GM19438 (cell line): ENCODE results near the gene MRPL54.
A peak's percentile ranks its signal among the peaks of the same experiment; 100 is the strongest.

ENCODE experiments used
- ATAC-seq: cut with Tn5 transposase; IDR thresholded peaks from one replicate; pipeline ENCODE4 v1.9.1; 2021; ENCODE audit warnings: low read depth; ENCODE audit not compliant: unreplicated experiment

The MRPL54 gene

DNA sequence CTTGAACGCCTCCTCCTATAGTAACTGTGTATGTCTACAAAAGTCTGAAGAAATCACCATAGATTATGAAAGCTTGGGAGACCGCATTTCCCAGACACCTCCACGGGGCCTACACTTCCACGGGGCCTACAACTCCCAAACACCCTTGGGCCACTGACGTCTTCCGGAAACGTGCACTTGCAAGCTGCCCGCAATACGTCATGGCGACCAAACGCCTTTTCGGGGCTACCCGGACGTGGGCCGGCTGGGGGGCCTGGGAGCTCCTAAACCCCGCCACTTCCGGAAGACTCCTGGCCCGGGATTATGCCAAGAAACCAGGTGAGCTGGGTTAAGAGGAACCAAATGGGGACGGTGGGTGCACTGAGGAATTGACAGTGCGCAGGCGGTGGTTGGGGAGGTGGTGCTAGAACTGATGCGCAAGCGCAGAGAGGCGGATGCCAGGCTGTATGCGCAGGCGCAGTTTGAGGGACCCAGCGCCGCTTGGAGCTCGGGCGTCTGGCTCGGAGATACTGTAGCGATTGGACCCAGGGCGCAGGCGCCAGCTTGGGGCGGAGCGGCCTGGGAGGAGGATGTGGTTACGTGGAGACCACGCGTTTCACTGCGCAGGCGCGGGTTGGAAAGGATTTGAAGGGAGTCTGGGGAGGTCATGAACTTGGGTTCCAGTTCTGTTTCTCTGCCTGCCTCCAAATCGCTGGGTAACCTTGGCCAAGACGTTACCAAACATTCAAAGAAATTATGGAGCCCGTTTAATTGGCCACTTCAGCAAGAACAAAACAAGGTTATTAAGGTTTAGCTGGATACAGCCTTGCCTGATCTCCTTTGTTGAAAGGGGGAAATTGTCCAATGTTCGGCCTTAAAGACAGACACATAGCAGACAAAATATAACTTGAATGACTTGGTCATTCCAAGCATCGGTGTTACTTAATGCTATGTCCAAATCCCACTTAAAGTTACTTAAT lies at the start of gene MRPL54:
TSS of gene MRPL54 (plus strand) at position 182 of the 959 bp plus-strand sequence. CDS start at position 201, 19 bp downstream.
- ATAC-seq = peak; percentile 65

DNA sequence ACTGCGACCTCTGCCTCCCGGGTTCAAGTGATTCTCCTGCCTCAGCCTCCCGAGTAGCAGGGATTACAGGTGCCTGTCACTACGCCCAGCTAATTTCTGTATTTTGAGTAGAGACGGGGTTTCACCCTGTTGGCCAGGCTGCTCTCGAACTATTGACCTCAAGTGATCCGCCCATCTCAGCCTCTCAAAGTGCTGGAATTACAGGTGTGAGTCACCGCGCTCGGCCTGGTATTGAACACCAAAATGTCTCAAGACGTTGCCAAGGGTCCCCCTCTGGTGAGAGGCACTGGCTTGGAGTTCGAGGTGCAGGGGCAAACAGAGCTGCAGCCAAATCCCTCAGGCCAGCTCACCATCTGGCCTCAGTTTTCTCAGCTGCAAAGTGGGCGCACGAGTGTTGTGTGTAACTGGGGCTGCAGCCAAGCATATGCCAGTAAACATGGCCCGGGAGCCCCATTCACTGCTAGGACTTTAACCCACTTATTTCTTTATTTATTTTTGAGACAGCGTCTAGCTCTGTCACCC lies 46.3 kb upstream of the MRPL54 start:
- no peak for ATAC-seq

DNA sequence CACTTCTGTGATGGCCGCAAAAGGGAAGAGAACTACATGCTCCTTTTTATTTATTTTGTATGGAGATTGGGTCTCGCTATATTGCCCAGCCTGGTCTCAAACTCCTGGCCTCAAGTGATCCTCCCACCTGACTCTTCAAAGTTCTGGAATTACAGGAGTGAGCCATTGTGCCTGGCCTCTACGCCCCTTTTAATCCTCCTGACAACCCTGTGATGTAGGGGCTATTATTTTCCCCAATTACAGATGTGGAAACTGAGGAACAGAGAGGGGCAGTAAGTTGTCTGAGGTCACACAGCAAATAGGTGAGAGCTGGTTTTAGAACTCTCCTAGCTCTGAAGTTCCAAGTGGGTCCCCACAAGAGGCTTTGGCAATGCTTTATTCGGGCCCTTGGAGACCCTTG lies 42.6 kb upstream of the MRPL54 start:
- ATAC-seq = no peak

DNA sequence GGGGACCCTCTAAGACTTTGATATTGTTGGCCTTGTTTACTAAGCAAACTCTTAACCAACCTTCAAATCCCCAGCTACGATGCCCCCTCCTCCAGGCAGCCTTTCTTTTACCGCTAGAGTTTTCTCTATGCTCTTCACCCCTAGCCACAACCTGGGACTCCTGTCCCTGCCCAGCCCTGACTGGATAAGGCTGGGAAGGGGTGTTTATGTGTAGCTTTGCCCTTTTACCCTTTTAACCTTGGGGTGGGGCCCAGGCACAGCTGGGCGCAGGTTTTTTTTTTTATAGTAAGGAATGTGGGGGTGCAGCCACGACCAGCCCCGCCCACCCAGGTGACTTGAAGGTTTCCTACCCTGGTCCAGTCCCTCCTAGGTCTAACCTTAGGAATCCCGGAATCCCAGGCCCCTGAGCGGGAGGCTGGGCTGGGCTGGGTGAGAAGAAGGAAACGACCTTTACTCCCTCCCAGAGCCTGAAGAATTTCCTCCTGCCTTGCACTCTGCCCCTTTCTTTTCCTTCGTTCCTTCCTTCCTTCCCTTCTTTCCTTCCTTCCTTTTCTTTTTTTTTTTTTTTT lies 42.0 kb upstream of the MRPL54 start:
- ATAC-seq = no peak

DNA sequence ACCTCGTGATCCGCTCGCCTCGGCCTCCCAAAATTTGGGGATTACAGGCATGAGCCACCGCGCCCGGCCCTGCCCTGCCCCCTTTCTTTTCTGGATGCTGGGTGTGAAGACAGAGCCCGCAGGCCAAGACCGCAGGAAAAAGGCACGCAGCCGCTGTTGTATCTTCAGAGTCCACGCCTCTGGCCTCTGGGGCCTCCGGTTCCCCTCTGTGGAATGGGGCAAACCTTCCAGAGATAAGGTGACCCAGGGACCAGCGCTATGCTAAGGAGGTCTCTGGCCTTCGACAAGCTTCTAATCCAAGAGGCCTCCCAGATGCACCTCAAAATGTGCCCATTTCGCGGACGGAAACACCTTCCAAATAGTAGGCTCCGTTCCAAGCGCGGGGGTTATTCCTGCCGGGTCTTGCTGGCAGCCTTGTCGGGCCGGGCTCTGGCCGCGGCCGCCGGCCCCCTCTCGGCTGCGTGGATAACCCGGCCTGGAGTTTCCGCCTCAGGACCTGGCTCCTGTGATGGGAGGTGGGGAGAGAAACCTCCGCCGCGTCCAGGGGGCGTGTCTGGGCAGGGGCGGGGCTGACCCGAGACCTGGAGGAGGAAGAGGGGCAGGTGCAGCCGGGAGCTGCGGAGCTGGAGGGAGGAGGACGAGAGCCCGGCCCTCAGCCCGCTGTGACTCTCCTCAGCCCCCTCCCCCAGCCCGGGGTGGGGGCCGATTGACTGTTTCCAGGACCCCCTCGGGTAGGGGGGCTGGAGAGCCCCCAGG lies 41.2 kb upstream of the MRPL54 start:
- no peak for ATAC-seq

DNA sequence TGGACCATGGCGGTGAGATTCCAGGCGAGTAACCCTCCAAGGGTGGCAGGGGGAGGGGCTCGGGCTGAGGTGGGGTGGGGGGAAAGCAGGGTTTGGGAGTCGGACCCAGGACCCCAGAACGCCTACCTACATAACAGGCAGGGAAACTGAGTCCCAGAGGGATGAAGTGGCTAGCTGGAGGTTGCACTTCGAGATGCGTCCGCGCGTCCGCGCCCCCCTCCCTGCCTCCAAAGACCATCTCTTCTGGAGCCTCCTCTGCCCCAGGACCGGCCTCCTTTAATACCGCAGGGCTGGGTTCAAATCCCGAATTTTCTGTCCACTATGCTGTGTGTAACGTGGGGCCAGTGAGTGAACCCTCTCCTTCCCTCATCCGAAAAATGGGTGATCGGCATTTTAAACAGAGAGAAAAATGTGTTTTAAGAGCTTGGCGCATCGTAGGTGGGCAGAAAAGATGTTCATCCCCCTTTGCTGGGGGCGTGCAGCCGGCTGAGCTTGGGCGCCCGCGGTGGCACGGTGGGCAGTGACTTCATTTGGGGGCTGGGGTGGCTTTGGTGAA lies 40.5 kb upstream of the MRPL54 start:
- ATAC-seq = no peak

DNA sequence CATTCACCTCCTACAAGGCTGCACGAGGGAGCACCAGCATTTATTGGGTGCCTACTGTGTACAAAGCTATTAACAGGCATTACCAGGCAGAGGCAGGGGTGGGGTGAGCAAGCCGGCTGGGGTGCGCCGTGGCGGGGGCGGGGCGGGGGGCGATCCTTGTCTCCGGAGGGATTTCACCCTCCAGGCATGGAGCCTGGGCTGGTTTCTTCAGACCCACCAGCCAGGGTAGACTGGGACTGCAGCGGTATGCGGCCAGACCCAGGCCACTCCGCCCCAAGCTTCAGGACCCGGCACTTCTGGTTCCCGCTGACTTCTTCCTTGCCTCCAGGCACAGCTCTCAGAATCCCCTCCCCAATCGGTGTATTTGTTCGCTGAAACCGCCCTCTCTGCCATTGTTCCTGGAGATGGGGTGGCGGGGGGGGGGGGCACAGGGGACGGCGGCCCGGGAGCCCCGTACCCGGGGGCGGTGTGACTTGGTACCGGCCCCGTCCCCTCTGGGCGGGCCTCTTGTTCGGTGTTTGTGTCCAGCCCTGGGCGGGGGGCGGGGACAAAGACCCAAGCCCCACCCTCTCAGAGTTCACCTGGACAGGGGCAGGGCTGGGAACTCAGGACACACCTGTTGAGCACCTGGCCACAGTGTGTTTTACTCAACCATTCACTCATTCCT lies 39.9 kb upstream of the MRPL54 start:
- no peak for ATAC-seq

DNA sequence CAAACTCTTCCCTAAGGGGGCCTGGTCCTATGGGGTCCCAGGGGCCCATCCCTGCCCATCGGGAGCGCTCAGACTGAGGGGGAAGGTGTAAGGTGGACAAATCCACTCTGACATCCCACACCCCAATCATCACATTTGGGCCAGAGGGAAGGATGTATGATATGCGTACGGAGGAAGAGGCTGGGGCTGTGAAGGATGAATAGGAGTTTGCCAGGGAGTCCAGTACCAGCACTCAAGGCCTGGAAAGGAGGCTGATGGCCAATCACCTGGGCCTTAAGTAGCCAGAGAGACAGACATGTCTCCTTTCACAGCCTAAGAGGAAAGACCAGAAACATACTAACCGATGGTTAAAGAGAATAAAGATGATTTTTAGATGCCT lies 39.4 kb upstream of the MRPL54 start:
- ATAC-seq = no peak

DNA sequence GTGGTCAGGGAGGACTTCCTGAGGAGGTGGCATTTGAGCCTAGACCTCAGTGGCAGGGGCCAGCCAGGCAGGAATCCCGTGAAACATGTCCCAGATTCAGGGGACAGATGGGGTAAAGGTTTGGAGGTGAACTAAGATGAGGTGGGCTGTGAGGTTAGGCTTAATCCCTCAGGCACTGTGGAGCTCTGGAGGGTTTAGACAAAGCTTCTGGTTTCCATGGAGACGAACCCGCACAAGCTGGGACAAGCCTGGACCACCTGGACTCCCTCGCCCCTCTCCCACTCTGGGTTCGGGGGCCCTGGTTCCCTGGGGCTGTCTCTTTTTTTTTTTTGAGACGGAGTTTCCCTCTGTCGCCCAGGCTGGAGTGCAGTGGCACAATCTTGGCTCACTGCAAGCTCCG lies 38.6 kb upstream of the MRPL54 start:
- ATAC-seq = no peak

DNA sequence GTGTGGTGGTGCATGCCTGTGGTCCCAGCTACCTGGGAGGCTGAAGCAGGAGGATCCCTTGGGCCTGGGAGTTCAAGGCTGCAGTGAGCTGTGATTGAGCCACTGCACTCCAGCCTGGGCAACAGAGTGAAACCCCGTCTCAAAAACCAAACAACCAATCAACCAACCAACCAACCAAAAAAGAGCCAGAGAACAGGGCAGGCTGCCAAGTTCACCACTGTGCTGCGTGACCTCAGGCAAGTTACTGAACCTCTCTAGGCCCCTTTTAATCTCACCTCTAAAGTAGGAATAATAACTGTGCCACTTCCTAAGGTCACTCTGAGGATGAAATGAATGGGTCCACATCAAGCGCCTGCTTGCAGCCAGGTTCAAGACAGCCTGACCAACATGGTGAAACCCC lies 37.4 kb upstream of the MRPL54 start:
- ATAC-seq = no peak

DNA sequence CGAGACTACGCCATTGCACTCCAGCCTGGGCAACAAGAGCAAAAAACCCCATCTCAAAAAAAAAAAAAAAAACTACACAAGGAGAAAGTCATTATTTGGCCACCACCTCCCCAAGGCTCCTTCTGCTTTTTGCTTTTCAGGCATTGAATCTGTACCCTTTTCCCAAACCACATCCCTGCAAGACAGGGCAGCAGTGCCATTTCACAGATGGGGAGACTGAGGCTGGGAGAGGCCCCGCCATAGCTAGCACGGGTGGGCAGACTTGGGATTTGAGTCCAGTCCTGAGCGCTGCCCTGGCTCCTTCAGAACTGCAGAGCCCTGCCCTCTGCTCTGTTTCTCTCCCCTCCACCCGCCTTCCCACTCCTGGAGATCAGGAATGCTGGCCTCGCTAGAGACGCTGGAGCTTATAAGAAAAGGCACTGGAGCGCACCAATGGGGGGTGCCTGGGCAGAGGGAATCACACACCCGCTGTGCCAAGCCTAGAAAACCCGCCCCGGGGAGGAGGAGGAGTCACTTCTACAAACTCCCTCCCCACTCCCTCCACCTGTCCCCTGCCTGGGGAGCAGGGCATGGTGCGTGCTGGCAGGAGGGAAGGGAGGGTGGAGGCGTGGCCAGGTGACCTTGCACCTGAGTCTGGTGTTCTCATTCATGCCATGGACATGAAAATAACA lies 36.7 kb upstream of the MRPL54 start:
- no peak for ATAC-seq

DNA sequence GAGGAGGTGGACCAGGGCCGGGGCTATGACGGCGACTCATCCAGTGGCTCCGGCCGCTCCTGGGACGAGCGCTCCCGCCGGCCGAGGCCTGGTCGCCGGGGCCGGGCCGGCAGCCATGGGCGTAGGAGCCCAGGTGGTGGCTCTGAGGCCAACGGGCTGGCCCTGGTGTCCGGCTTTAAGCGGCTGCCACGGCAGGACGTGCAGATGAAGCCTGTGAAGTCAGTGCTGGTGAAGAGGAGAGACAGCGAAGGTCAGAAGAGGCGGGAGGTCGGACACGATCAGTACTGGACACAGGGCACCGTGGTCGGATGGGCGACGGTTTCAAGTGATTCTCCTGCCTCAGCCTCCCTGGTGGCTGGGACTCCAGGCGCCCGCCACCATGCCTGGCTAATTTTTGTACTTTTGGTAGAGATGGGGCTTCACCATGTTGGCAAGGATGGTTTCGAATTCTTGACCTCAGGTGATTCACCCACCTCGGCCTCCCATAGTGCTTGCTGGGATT lies 32.0 kb upstream of the MRPL54 start:
- ATAC-seq = no peak

DNA sequence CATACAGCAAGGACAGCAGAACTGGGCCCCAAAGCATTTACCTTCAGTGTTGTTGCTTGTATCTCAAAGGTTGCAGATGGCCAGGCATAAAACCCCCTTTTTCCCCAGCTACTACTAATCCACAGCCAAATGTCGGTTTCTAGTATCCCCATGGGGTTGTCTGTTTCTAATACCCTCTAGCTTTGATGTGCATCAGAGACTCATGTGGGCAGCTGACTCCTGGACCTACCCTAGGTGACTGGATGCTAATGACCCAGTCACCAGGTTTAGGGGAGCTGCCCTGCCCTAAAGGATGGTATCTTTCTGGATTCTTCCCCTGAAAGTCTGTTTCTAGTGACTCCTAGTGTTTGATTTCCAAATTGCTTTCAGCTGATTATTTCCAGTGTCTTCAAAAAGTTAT lies 30.4 kb upstream of the MRPL54 start:
- no peak for ATAC-seq

DNA sequence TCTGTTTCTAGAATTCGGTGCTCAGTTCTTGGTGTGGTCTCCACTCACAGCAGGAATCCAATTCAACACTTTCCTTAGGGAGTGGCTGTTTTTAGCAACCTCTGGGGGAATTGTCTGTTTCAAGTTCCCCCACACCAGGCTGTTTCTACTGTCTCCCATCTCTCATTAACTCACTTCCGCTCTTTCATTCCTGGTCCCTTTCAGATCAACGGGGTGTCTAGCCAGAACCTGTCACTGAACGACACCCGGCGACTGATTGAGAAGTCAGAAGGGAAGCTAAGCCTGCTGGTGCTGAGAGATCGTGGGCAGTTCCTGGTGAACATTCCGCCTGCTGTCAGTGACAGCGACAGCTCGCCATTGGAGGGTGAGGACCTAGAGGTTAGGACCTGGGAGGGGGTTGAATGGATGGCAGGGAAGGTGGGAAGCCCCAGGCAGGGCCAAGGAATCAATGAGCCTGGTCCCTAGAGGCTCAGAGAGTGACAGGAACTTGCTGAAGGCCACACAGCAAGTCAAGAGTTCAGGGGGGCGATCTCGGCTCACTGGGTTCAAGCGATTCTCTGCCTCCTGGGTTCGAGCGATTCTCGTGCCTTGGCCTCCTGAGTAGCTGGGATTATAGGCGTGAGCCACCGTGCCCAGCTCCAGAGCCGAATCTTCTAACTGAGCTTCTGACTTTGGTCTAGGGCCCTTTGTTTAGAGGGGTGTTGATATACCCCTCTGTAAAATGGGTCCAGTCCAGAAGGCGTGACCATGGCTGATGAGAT lies 28.8 kb upstream of the MRPL54 start:
- ATAC-seq = no peak

DNA sequence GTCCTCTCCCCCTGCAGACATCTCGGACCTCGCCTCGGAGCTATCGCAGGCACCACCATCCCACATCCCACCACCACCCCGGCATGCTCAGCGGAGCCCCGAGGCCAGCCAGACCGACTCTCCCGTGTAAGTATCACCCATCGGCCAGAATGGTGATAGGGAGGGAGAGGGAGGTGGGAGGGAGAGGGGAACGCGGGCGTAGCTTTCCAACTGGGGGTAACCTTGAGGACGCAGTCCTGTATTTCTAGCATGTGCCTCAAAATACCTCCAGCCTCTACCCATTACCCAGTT lies 28.2 kb upstream of the MRPL54 start:
- no peak for ATAC-seq

DNA sequence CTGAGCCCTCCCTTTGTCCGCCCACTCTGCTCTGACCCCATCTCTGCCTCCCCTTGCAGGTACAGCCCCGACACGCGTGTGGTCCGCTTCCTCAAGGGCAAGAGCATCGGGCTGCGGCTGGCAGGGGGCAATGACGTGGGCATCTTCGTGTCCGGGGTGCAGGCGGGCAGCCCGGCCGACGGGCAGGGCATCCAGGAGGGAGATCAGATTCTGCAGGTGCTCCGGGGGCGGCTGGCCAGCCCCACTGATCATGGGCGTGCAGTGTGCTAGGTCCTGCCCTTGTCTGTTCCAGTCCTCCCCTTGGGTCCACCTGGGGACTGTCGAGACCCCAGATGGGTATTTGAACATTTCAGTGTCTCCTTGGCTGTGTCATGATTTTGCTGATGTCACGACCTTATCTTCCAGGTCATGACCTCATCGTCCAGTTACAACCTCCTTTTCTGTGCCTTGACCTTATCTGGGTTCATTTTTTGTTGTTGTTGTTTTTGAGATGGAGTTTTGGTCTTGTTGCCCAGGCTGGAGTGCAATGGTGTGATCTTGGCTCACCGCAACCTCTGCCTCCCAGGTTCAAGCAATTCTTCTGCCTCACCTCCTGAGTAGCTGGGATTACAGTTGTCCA lies 26.3 kb upstream of the MRPL54 start:
- no peak for ATAC-seq

DNA sequence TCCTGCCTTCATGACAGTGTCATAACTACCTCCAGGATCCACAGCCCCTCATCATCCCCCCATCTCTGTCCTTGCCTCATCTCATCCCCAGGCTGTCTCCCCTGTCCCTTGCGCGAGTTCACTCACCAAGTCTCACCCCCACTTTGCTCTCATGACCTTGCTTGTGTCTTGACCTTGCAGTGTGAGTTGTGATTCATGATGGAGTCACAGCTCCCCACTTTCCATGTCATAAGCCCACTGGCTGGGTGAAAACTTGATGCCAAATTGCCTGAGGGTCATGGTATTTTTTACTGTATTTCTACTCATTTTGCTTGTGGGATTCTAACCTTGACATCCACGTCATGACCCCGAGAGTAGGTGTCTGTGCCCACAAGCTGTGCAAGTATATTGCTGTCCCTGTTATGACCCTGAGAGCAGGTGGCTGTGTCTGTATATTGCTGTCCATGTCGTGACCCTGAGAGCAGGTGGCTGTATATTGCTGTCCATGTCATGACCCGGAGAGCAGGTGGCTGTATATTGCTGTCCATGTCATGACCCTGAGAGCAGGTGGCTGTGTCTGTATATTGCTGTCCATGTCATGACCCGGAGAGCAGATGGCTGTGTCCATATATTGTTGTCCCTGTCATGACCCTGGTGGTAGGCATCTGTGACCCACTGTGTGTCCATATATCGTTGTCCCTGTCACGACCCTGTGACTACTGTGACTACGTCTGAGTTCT lies 24.8 kb upstream of the MRPL54 start:
- no peak for ATAC-seq
